Measurements from ENCODE around the gene KIAA1328. TPM values are rescaled to one million over a fixed set of nuclear protein-coding genes. Genes with fewer than 3 reads are reported as not detected.

Gene KIAA1328
- total RNA-seq, 4 donors from 2014 or later, result 21.2 to 26.6 (median 24.8) TPM

DNA sequence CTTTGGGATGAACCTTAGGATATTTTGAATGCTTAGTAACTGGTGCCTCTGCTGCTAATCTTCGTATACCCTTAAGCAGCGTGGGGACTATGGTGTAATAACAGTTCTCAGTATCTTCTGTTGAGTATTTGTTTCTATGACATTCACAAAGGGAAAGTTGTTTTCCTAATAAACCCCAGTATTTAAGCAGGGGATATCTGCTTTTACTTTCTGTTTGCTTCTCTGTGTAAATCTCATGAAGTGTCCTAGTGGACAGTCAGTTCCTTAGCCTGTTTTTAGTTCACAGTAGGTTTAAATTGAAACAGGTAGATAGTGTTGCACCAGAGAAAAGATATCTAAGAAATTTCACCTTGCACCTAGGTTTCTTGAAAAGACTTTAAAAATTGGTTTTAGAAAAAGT lies 14.9 kb downstream of the KIAA1328 start:
- 79 to 89% methylated on average over 2 of the region's 2 CpGs for WGBS, 2 donors
- intact Hi-C loops (cut with DNase I), result no loop called here
- Histone ChIP-seq H3K36me3 (no peaks in the 10 kb centered on the region), H3K9me3 (no peaks in the 10 kb centered on the region), H3K4me3 (replicated peaks in 1 of 3) (no peak overlapping the region), H3K27me3 (no peaks in the 10 kb centered on the region), H3K4me1 (peaks cover 0 to 9% of the 10 kb centered on the region in 2 donors), H3K27ac (no peak overlapping the region)
- no peak for TF ChIP-seq POLR2A (IDR thresholded peaks at IDR 0.05)
- TF ChIP-seq, protein P1, sequence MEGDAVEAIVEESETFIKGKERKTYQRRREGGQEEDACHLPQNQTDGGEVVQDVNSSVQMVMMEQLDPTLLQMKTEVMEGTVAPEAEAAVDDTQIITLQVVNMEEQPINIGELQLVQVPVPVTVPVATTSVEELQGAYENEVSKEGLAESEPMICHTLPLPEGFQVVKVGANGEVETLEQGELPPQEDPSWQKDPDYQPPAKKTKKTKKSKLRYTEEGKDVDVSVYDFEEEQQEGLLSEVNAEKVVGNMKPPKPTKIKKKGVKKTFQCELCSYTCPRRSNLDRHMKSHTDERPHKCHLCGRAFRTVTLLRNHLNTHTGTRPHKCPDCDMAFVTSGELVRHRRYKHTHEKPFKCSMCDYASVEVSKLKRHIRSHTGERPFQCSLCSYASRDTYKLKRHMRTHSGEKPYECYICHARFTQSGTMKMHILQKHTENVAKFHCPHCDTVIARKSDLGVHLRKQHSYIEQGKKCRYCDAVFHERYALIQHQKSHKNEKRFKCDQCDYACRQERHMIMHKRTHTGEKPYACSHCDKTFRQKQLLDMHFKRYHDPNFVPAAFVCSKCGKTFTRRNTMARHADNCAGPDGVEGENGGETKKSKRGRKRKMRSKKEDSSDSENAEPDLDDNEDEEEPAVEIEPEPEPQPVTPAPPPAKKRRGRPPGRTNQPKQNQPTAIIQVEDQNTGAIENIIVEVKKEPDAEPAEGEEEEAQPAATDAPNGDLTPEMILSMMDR (IDR thresholded peaks at IDR 0.05), result no peak
- no peak for DNase-seq

DNA sequence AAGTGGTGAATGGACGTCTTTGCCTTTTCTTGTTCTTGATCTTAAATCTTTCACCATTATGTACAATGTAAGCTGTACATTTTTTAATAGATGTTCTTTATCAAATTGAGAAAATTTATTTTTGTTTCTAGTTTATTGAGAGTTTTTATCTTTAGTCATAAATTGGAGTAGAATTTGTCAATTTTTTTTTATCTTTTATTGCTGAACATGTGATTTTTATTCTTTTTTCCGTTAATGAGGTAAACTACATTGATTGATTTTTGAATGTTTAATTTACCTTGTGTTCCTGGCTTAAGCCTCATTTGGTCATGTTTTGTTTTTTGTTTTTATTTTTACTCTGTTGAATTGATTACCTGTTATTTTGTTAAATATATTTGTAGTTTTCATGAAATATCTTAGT lies 19.7 kb downstream of the KIAA1328 start:
- TF ChIP-seq, protein P1 (IDR thresholded peaks at IDR 0.05), result no peak
- no peak for TF ChIP-seq POLR2A (IDR thresholded peaks at IDR 0.05)
- H3K4me3 ChIP-seq (replicated peaks in 1 of 3), result no peak overlapping the region
- DNase-seq, result no peak
- peaks cover 0 to under 1% of the 10 kb centered on the region in 2 donors for H3K4me1 ChIP-seq
- H3K27me3 ChIP-seq, result no peaks in the 10 kb centered on the region
- H3K36me3 ChIP-seq, result no peaks in the 10 kb centered on the region
- 95 to 97% methylated on average over 2 of the region's 2 CpGs for WGBS, 2 donors
- intact Hi-C loops (cut with DNase I), result no loop called here
- H3K27ac ChIP-seq, result no peak overlapping the region
- no peaks in the 10 kb centered on the region for H3K9me3 ChIP-seq

GRCh38 chr18:36849288-36850006 lies 20.5 kb downstream of the KIAA1328 start:
- no peak overlapping the region for H3K4me3 ChIP-seq (replicated peaks in 1 of 3)
- 52 to 63% methylated on average over 2 of the region's 2 CpGs for WGBS, 2 donors
- intact Hi-C loops (cut with DNase I), result no loop called here
- H3K36me3 ChIP-seq, result no peaks in the 10 kb centered on the region
- no peak overlapping the region for H3K27ac ChIP-seq
- H3K27me3 ChIP-seq, result no peaks in the 10 kb centered on the region
- TF ChIP-seq, protein P1 (IDR thresholded peaks at IDR 0.05), result no peak
- TF ChIP-seq POLR2A (IDR thresholded peaks at IDR 0.05), result no peak
- DNase-seq, result no peak
- no peaks in the 10 kb centered on the region for H3K4me1 ChIP-seq
- no peaks in the 10 kb centered on the region for H3K9me3 ChIP-seq

DNA sequence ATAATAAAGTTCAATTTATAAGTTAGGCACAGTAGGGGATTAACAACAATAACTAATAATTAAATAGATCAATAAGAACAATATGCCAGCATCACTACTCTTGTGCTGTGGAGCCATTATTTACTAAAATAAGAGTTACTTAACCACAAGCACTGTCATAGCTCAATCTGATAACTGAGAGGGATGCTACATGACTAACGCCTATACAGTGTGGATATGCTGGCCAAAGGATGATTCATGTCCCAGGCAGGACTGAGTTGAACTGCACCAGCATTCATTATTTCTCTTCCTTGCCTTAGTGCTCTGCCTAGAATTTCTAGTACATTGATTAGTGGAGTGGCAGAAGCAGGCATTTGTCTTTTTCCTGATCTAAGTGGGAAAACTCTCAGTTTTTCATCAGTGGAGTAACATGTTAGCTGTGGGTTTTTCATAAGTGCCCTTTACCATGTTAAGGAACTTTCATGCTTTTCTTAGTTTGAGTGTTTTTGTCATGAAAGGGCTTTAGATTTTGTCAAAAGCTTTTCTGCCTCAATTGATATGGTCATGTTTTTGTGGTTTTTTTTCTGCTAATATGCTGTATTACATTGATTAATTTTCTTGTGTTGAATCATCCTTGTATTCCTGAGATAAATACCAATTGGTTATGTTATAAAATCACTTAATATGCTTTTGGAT lies 21.7 kb downstream of the KIAA1328 start:
- H3K4me3 ChIP-seq (replicated peaks in 1 of 3), result no peak overlapping the region
- DNase-seq, result no peak
- H3K27me3 ChIP-seq, result no peaks in the 10 kb centered on the region
- 80 to 94% methylated on average over 1 of the region's 1 CpG for WGBS, 2 donors
- H3K36me3 ChIP-seq, result no peaks in the 10 kb centered on the region
- TF ChIP-seq, protein P1 (IDR thresholded peaks at IDR 0.05), result no peak
- no peak for TF ChIP-seq POLR2A (IDR thresholded peaks at IDR 0.05)
- intact Hi-C loops (cut with DNase I), result no loop called here
- H3K4me1 ChIP-seq, result no peaks in the 10 kb centered on the region
- no peak overlapping the region for H3K27ac ChIP-seq
- H3K9me3 ChIP-seq, result no peaks in the 10 kb centered on the region

- no peak for TF ChIP-seq POLR2A (IDR thresholded peaks at IDR 0.05)
- TF ChIP-seq, protein P1 (IDR thresholded peaks at IDR 0.05), result no peak
- Histone ChIP-seq H3K4me1 (no peaks in the 10 kb centered on the region), H3K27me3 (no peaks in the 10 kb centered on the region), H3K27ac (no peak overlapping the region), H3K9me3 (no peaks in the 10 kb centered on the region), H3K36me3 (no peaks in the 10 kb centered on the region), H3K4me3 (replicated peaks in 1 of 3) (no peak overlapping the region)
- intact Hi-C loops (cut with DNase I), result no loop called here
- 80 to 91% methylated on average over 2 of the region's 2 CpGs for WGBS, 2 donors
- no peak for DNase-seq
Measured at GRCh38 chr18:36851202-36851590, 22.3 kb downstream of the KIAA1328 start.
